ENCODE results near the gene MGAT5B.

DNA sequence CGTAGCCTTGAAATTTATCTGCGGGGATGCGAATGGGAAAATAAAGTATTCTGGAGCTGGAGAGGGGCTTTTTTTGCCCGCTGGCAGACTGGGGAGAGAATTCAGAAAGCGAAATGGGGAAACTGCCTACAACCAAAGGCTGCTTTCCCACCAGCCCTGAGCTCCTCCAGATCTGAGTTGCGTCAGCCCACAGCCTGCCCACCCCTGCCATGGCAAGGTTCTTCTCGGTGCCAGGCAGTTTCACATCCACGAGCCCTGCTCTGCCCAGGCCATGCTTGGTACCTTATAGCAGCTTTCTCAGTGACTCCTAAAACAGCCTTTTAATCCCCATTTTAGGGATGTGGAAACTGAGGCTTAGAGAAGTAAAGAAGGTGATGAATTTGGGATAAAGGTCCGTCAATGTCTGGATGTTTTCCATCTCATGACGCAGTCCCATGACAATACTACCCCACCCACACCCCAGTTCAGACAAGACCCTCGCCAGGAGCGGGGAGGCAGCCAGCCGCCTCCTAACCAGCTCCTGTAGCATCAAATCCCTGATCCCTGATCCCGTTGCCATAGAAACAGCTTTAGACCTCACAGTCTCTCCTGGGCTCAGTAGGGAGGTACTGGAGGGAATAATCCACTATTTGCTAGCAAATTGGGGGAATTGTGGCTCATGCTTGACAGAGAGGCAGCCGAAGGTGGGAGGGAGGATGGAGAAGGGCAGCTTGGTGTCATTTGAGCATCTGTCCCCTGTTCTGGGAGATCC, 113.5 kb downstream of the MGAT5B start:
- TF ChIP-seq, protein P1, sequence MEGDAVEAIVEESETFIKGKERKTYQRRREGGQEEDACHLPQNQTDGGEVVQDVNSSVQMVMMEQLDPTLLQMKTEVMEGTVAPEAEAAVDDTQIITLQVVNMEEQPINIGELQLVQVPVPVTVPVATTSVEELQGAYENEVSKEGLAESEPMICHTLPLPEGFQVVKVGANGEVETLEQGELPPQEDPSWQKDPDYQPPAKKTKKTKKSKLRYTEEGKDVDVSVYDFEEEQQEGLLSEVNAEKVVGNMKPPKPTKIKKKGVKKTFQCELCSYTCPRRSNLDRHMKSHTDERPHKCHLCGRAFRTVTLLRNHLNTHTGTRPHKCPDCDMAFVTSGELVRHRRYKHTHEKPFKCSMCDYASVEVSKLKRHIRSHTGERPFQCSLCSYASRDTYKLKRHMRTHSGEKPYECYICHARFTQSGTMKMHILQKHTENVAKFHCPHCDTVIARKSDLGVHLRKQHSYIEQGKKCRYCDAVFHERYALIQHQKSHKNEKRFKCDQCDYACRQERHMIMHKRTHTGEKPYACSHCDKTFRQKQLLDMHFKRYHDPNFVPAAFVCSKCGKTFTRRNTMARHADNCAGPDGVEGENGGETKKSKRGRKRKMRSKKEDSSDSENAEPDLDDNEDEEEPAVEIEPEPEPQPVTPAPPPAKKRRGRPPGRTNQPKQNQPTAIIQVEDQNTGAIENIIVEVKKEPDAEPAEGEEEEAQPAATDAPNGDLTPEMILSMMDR (IDR thresholded peaks at IDR 0.05; ENCODE audit: insufficient read depth, low read depth, low read length) = no peak
- no peak for TF ChIP-seq EZH2 (IDR thresholded peaks at IDR 0.05; ENCODE audit: insufficient read depth, low read length)

Data from astrocyte (in vitro differentiated cells and primary cell).